ENCODE data around the gene SCO1. TPM values are rescaled to one million over a fixed set of nuclear protein-coding genes. Genes with fewer than 3 reads are reported as not detected.

Gene SCO1
- total and polyA plus RNA-seq, 2 of the 4 experiments (the other 2 are of a cell fraction) = 17.0 to 21.7 TPM

DNA sequence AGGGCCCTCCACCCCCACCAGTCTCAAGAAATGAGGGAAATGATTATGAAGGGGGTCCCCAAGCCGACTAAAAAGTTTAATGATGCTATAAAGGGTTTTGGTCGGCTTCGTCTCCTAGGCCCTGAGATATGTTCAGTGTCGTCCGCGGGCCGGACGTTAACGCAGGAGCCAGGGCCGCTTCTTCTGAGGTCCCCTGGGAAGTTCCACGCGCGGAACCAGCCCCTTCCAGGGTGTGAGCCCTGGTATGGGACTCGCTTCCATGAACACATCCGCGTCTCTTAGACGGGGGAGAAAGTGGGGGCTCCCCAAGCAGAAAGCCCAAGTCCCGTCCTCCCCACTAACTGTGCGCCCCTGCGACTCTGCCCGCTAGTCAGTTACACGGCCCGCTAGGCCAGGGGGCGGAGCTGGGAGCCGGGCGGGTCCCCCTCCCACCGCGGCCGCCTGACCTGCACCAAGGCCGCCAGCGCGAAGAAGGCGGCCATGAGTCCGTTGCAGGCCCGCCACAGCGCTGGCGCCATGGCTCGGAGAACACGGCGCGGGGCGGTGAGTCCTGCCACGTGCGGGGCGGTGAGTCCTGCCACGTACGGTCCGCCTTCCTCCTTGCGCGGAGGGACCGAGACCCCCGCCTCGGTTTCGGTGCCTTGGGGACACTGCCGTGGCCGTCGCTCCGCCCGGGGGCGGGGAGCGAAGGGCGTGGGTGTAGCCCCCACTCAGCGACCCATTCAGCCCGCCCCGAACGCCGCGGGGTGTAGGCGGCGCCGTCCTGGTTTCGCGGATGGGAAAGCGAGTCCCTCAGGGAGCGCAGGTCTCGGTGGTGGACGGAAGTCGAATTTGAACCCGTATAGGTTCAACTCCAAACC, 32.2 kb upstream of the SCO1 start, which contains the start of gene TMEM220:
TSS of gene TMEM220 (minus strand) at position 690 of the 860 bp plus-strand sequence. CDS start at position 518, 172 bp downstream.
- Histone ChIP-seq H3K79me1 (ENCODE audit: low read depth in 1 of 2, low read length in 2 of 2) (no peaks in the 10 kb centered on the region), H3K23ac (ENCODE audit: low read depth, low read length) (peak within 1 kb of the TSS; percentile 36; the same call in 1 of the 2 replicates), H3K4me2 (ENCODE audit: low read depth, low read length) (peak within 1 kb of the TSS; percentile 69), H3K18ac (ENCODE audit: low read depth, low read length) (peak within 1 kb of the TSS; percentile 68; the same call in 1 of the 2 replicates), H2AFZ (replicated peaks; ENCODE audit: low read length, poor library complexity) (peak within 1 kb of the TSS; percentile 100), H4K20me1 (ENCODE audit: insufficient read depth, low read length) (no peaks in the 10 kb centered on the region), H3K4me1 (ENCODE audit: control insufficient read depth, insufficient read depth, low read length) (no peaks in the 10 kb centered on the region; the same call in 1 of the 2 replicates), H2AK9ac (replicated peaks; ENCODE audit: low read depth, low read length, poor library complexity) (peak within 1 kb of the TSS; percentile 89), H4K5ac (ENCODE audit: low read depth, low read length) (peak within 1 kb of the TSS; percentile 78), H4K8ac (ENCODE audit: low read depth in 2 of 2, low read length in 2 of 2) (peak within 1 kb of the TSS; percentile 87 to 95), H3K56ac (ENCODE audit: extremely low read depth, insufficient read depth, low read length) (peak within 1 kb of the TSS; percentile 52; the same call in 1 of the 2 replicates), H3K9me1 (ENCODE audit: insufficient read depth, low read length) (0 out of 2 replicates have a peak, but pooled peaks cover 3% of the 10 kb centered on the region), H3K4ac (ENCODE audit: low read depth, low read length) (peak within 1 kb of the TSS; percentile 94), H2BK120ac (ENCODE audit: low read depth, low read length) (peak within 1 kb of the TSS; percentile 94), H4K91ac (ENCODE audit: insufficient read depth, low read depth, low read length) (peak within 1 kb of the TSS; percentile 92), H2BK20ac (ENCODE audit: low read depth, low read length) (peak within 1 kb of the TSS; percentile 35; the same call in 1 of the 2 replicates), H3K4me3 (ENCODE audit: insufficient read depth, low read depth, low read length) (peak within 1 kb of the TSS; percentile 81), H3K27me3 (ENCODE audit: control insufficient read depth, insufficient read depth, low read length) (no peaks in the 10 kb centered on the region; the same call in 1 of the 2 replicates), H3K9ac (ENCODE audit: low read depth, low read length) (peak within 1 kb of the TSS; percentile 79), H2AK5ac (ENCODE audit: low read depth, low read length) (no peak within 1 kb of the TSS), H3K27ac (ENCODE audit: insufficient read depth, low read length) (peak within 1 kb of the TSS; percentile 81), H3K36me3 (ENCODE audit: control insufficient read depth, insufficient read depth, low read length) (peaks cover 5% of the 10 kb centered on the region), H3K14ac (replicated peaks; ENCODE audit: low read depth, low read length) (peak within 1 kb of the TSS; percentile 75), H3K9me3 (ENCODE audit: control insufficient read depth, insufficient read depth, low read length) (no peaks in the 10 kb centered on the region), H2BK15ac (ENCODE audit: low read depth, low read length) (peak within 1 kb of the TSS; percentile 58; the same call in 1 of the 3 replicates), H2BK5ac (ENCODE audit: low read depth, low read length, poor library complexity, severe bottlenecking) (peak within 1 kb of the TSS; percentile 79)
- dilution Hi-C loops (cut with HindIII; ENCODE audit: low sequenced_read_pairs, unreplicated experiment) = no loop called here
- ChIA-PET CTCF (no interaction called here), POLR2A (ENCODE audit: unreplicated experiment) (no interaction called here)
- BruUV-seq (replicated peaks) = no TSS peak
- peak; percentile 59 for DNase-seq
- WGBS, 2 experiments (ENCODE audit: extremely low coverage in 2 of 2, insufficient read length in 1 of 2) = 2% methylated on average over 31 of the region's 79 CpGs; no CpG with 5 or more reads in 1 of the 2 experiments
- peak; percentile 96 for ATAC-seq (ENCODE audit: low read depth)
- in situ Hi-C loops (cut with MboI; ENCODE audit: low sequenced_read_pairs) = loop anchor here (10.0 kb wide), 3 partner anchors 65 to 1265 kb away; partner anchors contain the start of gene ZNF18
- TF ChIP-seq RAD21 (IDR thresholded peaks at IDR 0.05; ENCODE audit: low read length) = no peak
- no peak for TF ChIP-seq ELK1 (IDR thresholded peaks at IDR 0.05; ENCODE audit: borderline replicate concordance, low read depth, low read length)
- TF ChIP-seq MXI1 (IDR thresholded peaks at IDR 0.05; ENCODE audit: borderline replicate concordance, low read depth, low read length) = peak; percentile 85; the same call in 1 of the 2 replicates
- TF ChIP-seq NFE2L2 (IDR thresholded peaks at IDR 0.05; ENCODE audit: low read depth, low read length) = no peak
- peak; percentile 39; the same call in 1 of the 2 replicates for TF ChIP-seq MAZ (IDR thresholded peaks at IDR 0.05; ENCODE audit: borderline replicate concordance, low read depth, low read length)
- no peak for TF ChIP-seq FOS (IDR thresholded peaks at IDR 0.05; ENCODE audit: low read depth, low read length)
- TF ChIP-seq BHLHE40 (IDR thresholded peaks at IDR 0.05; ENCODE audit: low read depth, low read length) = peak; percentile 33; the same call in 1 of the 2 replicates
- TF ChIP-seq CHD1 (IDR thresholded peaks at IDR 0.05; ENCODE audit: low read depth, low read length) = no peak
- TF ChIP-seq, protein P1, sequence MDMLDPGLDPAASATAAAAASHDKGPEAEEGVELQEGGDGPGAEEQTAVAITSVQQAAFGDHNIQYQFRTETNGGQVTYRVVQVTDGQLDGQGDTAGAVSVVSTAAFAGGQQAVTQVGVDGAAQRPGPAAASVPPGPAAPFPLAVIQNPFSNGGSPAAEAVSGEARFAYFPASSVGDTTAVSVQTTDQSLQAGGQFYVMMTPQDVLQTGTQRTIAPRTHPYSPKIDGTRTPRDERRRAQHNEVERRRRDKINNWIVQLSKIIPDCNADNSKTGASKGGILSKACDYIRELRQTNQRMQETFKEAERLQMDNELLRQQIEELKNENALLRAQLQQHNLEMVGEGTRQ (IDR thresholded peaks at IDR 0.05; ENCODE audit: low read depth, low read length) = peak; percentile 11
- peak; percentile 43; the same call in 1 of the 2 replicates for TF ChIP-seq POLR2A (IDR thresholded peaks at IDR 0.05; ENCODE audit: low read depth, low read length)
- intact Hi-C loops (cut with micrococcal nuclease) = loop anchor here (2.0 to 10.0 kb wide), 2 partner anchors 83 to 1265 kb away; partner anchors contain the start of gene ZNF18
